HG02642 (cell line): ENCODE measurements around the gene TRRAP.

Source experiments
- ATAC-seq: cut with Tn5 transposase; IDR thresholded peaks from one replicate; pipeline ENCODE4 v1.9.1; 2021; ENCODE audit warnings: mild to moderate bottlenecking; ENCODE audit not compliant: unreplicated experiment, poor library complexity

The TRRAP gene

DNA sequence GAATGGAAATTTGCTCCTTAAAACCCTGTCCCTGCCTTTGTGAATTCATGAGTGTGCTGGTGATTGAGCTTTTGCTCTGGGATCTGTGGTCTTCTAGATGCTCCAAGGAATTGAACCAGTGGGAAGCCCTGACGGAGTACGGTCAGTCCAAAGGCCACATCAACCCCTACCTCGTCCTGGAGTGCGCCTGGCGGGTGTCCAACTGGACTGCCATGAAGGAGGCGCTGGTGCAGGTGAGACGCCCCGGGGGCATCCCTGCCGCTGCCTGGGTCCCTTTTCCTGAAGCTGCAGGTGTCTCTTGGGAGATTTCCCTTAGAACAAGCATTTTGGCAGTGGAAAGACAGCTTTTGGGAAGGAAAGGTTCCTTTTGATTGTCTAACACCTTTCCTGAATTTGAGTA is 100.3 kb downstream of the TRRAP start:
- ATAC-seq = no peak

DNA sequence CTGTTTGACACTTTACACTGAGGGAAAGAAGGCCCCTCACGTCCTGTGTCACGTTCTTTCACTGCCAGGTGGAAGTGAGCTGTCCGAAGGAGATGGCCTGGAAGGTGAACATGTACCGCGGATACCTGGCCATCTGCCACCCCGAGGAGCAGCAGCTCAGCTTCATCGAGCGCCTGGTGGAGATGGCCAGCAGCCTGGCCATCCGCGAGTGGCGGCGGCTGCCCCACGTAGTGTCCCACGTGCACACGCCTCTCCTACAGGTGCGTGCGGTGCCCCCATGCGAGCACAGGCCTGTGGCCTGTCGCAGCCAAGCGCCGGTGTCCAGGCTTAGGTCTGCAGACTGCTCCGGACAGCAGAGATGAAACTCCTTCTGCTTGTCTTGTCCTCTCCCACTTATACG is 103.4 kb downstream of the TRRAP start:
- ATAC-seq = no peak

DNA sequence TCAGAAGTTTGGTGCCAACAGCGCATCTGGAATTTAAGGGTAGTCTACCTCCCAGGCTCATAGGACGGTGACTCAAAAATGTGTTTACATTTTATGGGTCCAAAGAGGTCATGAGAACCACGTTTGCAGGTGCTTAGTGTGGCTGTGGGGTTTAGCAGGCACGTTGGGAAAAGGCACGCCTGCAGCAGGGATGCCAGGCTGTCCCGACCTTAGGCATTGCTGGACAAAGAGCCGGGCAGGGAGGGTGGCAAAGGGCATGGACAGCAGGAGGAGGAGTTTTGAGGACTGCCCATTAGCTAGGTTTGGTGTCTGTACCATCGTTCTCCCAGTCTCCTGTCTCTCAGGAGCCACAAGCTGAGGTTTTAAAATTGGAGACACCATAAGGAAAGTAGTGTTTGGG is 104.4 kb downstream of the TRRAP start:
- ATAC-seq = no peak

DNA sequence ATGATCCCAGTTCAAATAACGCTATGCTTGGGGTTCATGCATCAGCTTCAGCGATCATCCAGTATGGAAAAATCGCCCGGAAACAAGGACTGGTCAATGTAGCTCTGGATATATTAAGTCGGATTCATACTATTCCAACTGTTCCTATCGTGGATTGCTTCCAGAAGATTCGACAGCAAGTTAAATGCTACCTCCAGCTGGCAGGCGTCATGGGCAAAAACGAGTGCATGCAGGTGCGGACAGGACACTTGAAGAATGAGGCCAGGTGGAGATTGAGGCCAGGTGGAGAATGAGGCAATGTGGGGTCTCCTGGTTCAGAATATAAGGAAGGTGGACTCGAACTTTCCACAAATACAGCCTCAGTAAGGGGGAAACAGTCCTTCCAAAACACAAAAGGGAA is 105.8 kb downstream of the TRRAP start:
- no peak for ATAC-seq

DNA sequence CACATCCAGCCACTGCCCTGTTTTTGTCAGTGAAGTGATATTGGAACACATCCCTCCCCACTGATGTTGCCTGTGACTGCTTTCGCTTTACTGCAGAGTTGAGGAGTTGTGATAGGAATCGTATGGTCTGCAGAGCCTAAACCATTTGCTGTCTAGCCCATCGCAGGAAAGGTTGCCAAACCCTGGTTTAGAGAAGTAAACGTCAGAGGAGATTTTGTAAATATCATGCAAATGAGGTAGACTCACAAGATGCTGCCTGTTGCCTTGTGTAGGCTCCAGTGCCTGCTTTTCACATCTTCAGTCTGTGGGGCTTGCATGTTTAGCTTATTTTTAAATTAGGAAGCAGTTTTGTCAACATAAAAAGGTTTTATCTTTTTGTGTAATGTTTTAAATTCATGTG is 107.1 kb downstream of the TRRAP start:
- no peak for ATAC-seq

DNA sequence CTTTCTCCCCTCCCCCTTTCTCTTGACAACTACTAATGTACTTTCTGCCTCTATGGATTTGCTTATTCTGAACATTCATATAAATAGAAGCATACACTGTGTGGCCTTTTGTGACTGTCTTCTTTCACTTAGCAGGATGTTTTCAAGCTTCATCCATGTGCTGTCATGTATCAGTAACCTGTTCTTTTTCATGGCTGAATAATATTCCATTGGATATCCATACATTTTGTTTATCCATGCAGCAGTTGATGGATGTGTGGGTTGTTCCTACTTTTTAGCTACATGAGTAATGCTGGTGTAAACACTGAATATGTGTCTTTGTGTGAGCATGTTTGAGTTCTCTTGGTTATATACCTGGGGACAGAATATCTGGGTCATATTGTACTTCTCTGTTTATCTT is 107.6 kb downstream of the TRRAP start:
- ATAC-seq = no peak

DNA sequence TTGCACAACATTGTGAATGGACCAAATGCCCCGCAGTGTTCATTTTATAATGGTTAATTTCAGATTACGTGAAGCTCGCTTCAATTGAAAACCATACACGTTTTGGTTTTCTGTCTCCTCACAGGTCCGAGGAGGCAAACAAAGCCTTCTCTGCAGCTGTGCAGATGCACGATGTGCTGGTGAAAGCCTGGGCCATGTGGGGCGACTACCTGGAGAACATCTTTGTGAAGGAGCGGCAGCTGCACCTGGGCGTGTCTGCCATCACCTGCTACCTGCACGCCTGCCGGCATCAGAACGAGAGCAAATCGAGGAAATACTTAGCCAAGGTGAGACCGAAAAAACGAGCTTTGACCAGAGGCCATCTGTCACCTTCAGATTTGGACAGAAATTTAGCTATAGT is 110.3 kb downstream of the TRRAP start:
- ATAC-seq = no peak

DNA sequence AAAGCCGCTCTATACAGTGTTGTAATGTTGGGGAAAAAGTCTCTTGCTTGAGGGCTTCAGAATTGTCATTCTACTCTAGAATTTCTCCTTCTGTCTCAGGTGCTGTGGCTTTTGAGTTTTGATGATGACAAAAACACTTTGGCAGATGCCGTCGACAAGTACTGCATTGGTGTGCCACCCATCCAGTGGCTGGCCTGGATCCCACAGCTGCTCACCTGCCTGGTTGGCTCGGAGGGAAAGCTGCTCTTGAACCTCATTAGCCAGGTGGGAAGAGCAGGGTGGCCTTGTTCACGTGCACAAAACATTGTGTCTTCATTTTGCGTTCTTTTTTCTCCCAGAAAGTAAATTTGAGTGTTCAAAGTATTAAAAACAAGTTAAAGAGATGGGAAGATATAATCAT is 112.0 kb downstream of the TRRAP start:
- no peak for ATAC-seq

DNA sequence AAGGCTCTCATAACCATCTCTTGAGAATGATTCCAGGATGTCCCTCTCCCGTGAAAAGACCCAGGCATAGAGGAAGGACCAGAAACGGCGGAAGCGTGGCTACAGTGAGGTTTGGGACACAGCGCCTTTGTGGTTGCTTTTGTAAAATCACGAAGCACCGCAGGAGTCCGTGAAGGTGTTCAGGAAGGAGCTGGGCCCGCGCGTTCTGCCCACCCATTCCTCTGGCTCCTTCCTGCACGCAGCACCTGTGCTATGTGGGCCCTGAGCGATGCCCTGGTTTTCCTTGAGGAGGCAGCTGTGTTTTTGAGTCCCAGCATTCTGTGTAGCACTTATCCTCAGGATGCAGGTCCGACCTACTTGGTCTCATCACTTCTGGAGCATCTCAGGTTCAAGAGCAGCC is 112.8 kb downstream of the TRRAP start:
- no peak for ATAC-seq

DNA sequence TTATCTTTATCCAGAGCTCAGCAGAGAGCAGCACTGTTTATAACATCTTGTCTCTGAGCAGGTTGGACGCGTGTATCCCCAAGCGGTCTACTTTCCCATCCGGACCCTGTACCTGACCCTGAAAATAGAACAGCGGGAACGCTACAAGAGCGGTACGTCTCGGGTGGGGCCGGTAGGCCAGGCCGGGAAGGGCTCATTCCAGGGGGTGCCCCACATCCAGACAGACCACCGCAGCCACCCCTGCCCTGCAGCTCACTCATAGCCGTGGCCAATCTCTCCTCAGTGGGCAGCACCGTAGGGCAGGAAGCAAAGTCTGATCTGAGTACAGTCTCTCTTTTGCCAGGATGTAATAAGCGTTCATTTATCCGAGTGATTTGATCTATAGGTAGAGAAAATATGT is 113.7 kb downstream of the TRRAP start:
- ATAC-seq = no peak

DNA sequence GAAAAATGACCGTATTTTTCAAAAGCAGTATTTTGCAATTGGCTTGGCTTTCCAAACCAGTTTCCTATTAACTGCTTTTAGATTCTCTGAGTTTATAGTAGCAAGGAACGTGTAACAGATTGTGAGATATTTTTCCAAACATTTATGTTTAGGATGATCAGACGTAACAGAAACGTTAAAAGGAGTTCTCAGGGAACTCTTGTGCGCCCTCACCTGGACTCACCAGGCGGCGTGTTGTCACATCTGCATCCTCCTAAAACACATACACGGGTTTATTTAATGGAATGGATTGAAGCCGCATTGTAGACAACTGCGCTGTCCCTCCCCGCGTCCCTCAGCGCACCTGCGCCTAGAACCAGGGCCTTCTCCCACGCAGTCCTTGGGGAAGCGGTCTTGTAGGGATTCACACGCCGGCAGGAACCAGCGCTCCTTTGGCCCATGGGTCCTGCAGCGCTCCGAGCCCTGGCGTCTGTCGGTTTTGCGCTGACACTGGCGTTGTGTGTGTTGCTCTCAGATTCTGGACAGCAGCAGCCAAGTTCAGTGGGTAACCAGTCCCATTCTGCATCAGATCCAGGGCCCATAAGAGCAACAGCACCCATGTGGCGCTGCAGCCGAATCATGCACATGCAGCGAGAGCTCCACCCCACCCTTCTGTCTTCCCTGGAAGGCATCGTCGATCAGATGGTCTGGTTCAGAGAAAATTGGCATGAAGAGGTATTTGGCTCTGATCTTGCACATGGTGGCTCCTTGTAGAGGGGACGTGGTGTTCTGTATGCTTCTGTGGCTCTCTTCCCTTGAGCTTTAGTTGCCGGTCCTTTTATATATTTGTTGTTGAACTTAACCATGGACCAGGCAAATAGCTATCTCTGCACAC is 114.9 kb downstream of the TRRAP start:
- ATAC-seq = no peak

DNA sequence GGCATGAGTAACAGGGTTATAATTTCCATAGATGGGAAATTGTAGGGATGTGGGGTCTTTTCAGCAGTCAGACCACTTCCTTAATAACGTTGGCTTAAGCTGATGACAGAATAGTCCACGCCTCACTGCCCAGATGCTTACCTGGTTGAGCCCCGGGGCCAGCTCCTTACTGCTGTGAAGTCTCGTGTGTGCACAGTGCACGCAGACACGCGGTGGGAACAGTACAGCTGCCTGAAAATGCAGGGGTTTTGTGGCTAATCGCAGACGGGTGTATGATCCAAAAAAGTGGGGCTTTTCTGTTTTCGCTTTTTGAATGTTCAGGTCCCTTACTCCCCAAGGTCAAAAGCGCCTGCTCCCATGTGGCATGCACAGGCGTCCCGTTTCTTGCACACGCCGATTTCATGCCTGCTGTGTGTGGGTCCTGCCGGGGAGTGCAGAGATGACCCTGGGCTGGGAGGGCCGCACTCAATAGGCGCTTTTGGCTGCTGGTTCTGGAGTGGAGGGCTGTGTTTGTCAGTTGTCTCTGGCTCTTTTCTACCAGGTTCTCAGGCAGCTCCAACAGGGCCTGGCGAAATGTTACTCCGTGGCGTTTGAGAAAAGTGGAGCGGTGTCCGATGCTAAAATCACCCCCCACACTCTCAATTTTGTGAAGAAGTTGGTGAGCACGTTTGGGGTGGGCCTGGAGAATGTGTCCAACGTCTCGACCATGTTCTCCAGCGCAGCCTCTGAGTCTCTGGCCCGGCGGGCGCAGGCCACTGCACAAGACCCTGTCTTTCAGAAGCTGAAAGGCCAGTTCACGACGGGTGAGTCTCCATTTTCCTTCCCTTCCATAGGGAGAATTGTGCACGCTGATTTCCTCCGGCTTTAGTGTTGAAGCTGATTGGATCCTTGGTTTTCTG is 116.0 kb downstream of the TRRAP start:
- ATAC-seq = no peak

DNA sequence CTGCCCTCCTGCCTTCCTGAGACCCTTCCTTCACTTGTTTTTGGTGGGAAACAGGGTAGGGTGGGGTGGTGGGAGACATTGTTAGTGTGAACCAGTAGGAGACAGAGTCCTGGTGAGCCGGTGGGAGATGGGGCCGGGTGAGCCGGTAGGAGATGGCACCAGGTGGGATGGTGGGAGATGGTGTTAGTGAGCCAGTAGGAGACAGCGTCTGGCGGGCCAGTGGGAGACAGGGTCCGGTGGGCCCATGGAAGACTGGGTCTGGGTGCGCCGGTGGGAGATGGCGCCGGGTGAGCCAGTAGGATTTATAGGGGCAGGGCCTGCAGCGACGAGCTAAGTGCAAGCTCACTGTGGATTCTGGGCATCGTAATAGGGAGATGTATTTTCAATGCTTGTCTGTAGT is 116.8 kb downstream of the TRRAP start:
- ATAC-seq = no peak

DNA sequence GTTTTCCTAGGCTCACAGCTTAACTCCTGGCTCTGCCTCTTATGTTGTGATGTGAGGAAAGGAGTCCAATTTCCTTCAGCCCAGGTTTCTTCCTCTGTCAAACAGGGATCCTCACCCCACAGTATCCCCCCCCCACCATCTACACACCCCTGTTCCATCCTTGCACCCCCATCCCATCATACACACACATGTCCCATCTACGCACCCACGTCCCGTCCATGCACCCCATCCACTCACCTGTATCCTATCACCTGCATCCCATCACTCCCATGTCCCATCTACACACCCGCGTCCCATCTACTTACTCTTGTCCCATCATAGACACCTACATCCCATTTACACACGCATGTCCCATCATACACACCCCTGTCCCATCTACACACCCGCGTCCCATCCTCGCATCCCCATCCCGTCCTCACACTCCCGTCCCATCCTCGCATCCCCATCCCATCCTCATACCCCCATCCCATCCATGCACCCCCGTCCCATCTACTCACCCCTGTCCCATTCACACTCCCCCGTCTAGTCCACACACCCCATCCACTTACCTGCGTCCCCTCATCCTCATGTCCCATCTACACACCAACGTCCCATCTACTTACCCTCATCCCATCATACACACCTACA is 117.3 kb downstream of the TRRAP start:
- no peak for ATAC-seq

DNA sequence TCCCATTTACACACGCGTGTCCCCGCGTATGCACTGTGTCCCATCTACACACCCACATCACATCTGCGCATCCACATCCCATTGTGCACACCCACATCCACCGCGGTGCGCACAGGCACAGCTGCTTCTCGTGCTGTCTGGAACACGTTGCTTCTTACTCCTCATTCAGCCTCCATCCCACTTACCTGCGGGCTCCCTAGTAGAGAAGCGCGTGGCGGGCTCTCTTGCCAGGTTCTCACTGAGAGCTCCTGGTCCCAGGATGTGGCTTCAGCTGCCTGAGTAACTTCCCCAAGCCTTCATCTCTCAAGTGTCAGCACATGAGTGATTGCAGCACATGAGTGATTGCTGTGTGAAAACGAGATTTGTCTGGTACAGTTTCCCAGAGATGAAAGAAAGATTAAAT is 117.8 kb downstream of the TRRAP start:
- no peak for ATAC-seq

DNA sequence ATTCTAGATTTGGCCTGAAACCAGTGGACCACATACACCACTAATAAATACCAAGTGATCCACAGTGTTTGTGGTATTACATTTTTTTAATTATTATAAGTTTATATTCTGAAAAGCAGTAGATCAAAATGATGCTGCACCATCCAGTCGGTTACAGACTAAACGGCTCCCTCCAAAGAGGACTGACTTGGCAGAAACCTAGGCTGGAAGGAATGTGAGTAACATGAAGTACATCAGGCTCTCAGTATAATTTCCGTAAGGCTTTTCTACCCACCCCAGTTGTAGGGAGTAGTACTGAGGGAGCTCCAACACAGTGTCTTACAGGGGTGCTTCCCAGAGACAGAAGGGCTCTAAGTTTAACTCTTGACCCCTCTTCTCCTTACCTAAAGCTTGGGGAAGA is 119.5 kb downstream of the TRRAP start:
- no peak for ATAC-seq

DNA sequence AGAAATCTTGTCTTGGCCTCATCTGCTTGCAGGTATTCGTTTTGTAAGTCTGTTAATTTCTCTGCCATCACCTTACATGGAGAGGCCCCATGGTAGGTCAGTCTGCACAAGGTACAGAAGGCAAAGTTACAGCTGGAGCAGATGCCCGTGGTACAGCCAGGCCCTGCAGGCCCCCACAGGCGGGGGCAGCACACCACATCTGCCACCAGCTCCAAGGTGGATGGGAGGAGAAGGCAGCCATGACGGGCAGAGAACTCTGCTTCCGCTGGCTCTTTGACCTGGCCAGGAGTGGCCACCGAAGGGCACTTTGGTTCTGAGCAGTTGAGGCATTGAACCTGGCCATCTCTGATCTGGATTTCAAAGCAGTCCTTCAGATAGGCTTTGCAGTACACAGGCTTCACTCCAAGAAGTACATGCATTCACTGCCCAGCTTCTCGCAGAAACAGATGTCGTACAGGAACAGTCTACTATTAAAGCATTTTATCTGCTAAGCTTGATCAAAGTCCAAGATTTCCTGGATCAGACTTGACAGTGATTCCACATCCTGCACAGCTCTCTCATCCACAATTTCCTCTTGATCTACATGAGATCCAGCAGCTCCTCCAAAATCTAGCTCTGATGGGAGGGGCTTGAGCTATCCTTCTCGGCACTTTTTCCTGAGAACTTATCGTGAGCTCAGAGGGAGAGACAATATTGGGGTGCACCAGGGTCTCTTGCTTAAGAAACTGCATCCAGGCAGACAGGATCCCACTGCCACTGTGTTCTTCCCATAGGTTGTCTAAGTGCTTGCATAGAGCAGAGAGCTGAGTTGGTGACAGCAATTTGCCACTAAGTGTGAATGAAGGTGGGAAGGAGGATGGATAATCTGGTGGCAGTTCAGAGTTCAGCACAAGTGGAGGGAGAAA is 120.7 kb downstream of the TRRAP start:
- ATAC-seq = no peak

DNA sequence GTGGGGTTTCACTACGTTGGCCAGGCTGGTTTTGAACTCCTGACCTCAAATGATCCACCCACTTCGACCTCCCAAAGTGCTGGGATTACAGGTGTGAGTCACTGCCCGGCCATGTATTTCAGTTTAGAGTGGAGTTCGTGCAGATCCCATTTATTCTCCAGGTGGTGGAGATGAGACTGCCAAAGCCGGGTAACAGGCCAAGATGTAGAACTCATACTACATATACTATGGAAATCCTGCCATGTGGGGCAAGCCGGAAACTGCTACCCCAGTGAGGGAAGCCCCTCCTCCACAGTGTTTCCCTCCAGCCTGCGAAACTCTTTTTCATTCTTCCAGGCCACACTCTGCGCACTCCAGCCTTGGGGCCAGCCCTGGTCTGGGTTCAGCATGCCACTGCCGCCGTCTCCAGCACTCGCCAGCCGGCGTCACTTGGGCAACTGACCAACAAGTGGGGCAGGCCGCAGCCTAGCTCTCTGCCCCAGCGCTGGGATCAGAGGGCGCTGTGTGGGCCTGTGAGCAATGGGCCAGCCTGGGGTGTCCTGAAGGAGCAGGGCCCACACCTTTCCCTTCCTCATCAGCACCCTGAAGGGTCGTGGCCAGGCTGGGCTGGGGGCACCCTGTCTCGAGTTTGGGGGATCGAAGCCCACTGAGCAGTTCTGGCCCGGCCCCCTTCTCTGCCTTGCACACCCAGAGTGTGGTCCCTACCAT is 122.0 kb downstream of the TRRAP start:
- ATAC-seq = no peak

DNA sequence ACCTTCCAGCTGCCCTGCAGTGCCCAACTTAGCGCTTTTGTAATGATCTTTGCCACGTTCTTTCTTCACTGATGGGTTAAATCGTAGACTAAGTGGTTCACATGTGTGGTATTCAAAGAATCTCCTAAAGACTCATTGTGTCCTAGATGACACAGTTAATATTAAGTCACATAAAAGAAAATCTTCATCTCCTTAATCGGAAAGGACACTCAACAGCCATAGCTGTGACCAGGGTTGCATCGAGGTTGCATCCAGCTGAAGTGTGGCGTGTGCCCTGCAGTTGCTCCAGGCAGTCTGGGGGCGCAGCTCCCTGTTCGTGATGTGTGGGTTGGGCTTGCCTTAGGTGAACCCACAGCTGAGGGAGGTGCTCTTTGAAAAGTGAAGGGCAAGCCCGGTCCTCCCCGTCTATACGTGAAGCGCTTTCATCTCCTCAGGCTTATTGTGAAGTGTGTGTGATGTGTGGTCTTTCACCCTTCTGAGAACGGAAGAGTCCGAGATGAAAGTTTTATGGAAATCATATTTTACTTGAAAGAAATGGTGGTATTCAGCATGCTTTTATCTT is 122.7 kb downstream of the TRRAP start:
- no peak for ATAC-seq
